H1 (cell line): ENCODE results near the gene ELMO3. TPM values are rescaled to one million over a fixed set of nuclear protein-coding genes. Genes with fewer than 3 reads are reported as not detected.
A peak's percentile ranks its signal among the peaks of the same experiment; 100 is the strongest.

Experiments used
- CTCF ChIA-PET: fragments of 300-600 bp; sonication (Branson Sonifier 250); formaldehyde crosslinking; loops from one replicate; lab custom pipeline; 2021; ENCODE audit not compliant: partially characterized antibody; lab: Charles Lee
- POLR2A ChIA-PET: fragments of 300-600 bp; sonication (Branson Sonifier 250); formaldehyde crosslinking; loops from one replicate; lab custom pipeline; 2021; ENCODE audit warnings: inconsistent platforms; ENCODE audit not compliant: partially characterized antibody; lab: Charles Lee
- DNase-seq, 2 experiments: peaks; one replicate each; pipeline versions ENCODE4 v3.0.0 to v3.0.0-alpha.2; 2010 to 2022; ENCODE audit warnings: low spot score in 2 of 2, low read depth in 1 of 2, mixed read lengths in 1 of 2
- FAIRE-seq: peaks from 2 replicates; lab custom pipeline; 2011; peaks lifted over from hg19 to GRCh38; lab: Jason Lieb, UNC
- H2AFZ ChIP-seq: 2 replicates; pipeline ENCODE4 v1.8.1; 2012; ENCODE audit warnings: low read length, inconsistent platforms
- H2AK5ac ChIP-seq: 2 replicates; pipeline ENCODE4 v1.6.1; 2013; ENCODE audit warnings: low read depth, low read length
- H2BK120ac ChIP-seq: replicated peaks from 2 replicates; pipeline ENCODE3; 2013; ENCODE audit warnings: low read depth, low read length, inconsistent platforms
- H2BK12ac ChIP-seq: 2 replicates; pipeline ENCODE4 v1.6.1; 2013; ENCODE audit warnings: low read depth, low read length
- H2BK15ac ChIP-seq: 2 replicates; pipeline ENCODE4 v1.6.1; 2013; ENCODE audit warnings: low read length
- H2BK20ac ChIP-seq: 2 replicates; pipeline ENCODE4 v1.6.1; 2013; ENCODE audit warnings: low read length
- H2BK5ac ChIP-seq: 2 replicates; pipeline ENCODE4 v1.6.1; 2013; ENCODE audit warnings: low read depth, low read length
- H3K14ac ChIP-seq: 2 replicates; pipeline ENCODE4 v1.6.1; 2013; ENCODE audit warnings: inconsistent platforms; ENCODE audit not compliant: insufficient read length
- H3K18ac ChIP-seq: 2 replicates; pipeline ENCODE4 v1.6.1; 2013; ENCODE audit warnings: low read length; ENCODE audit errors: extremely low read depth
- H3K23ac ChIP-seq: 2 replicates; pipeline ENCODE4 v1.6.1; 2013; ENCODE audit warnings: inconsistent platforms; ENCODE audit not compliant: insufficient read length
- H3K23me2 ChIP-seq: 2 replicates; pipeline ENCODE4 v1.6.1; 2013; ENCODE audit warnings: low read depth, low read length
- H3K27ac ChIP-seq: 2 replicates; pipeline ENCODE4 v1.6.1; 2011; ENCODE audit warnings: low read depth, low read length, inconsistent platforms
- H3K27me3 ChIP-seq, 4 experiments: replicated peaks in 1 of 4; 1 replicate in 1 of 4; 2 replicates in 3 of 4; pipeline versions ENCODE4 v1.6.1 to v1.8.1; 2011 to 2013; ENCODE audit warnings: low read length in 3 of 4, mild to moderate bottlenecking in 3 of 4, inconsistent platforms in 2 of 4, mixed read lengths in 2 of 4, moderate library complexity in 1 of 4; ENCODE audit not compliant: control insufficient read depth in 3 of 4, insufficient read depth in 3 of 4; ENCODE audit errors: extremely low read depth in 1 of 4
- H3K36me3 ChIP-seq, 4 experiments: 2 replicates each; pipeline versions ENCODE4 v1.6.1 to v1.8.1; 2011 to 2013; ENCODE audit warnings: mild to moderate bottlenecking in 4 of 4, low read length in 3 of 4, moderate library complexity in 2 of 4, control low read depth in 1 of 4, inconsistent platforms in 1 of 4; ENCODE audit not compliant: insufficient read depth in 4 of 4, control insufficient read depth in 2 of 4
- H3K4ac ChIP-seq: replicated peaks from 2 replicates; pipeline ENCODE3; 2013; ENCODE audit warnings: low read length, low read depth, mixed read lengths, inconsistent platforms; ENCODE audit not compliant: insufficient read length
- H3K4me1 ChIP-seq, 4 experiments: replicated peaks in 1 of 4; 1 replicate in 1 of 4; 2 replicates in 3 of 4; pipeline versions ENCODE4 v1.6.1 to v1.8.1; 2011 to 2013; ENCODE audit warnings: low read length in 3 of 4, inconsistent platforms in 2 of 4, mixed read lengths in 1 of 4; ENCODE audit not compliant: insufficient read depth in 4 of 4, control insufficient read depth in 3 of 4
- H3K4me2 ChIP-seq, 2 experiments: 2 replicates each; pipeline versions ENCODE4 v1.6.1 to v1.8.1; 2011 to 2013; ENCODE audit warnings: low read depth in 2 of 2, low read length in 2 of 2, control low read depth in 1 of 2, inconsistent platforms in 1 of 2, mild to moderate bottlenecking in 1 of 2; ENCODE audit not compliant: insufficient read depth in 1 of 2
- H3K4me3 ChIP-seq, 4 experiments: fragments of 200-600, 300-600 bp in 1 of 4; sonication (generic), shearing (Covaris generic), sonication (Bioruptor Twin) in 1 of 4; 2 replicates each; pipeline versions ENCODE4 v1.5.1 to v1.8.1; 2011 to 2016; ENCODE audit warnings: low read length in 4 of 4, low read depth in 3 of 4, control low read depth in 2 of 4, inconsistent platforms in 2 of 4, mild to moderate bottlenecking in 2 of 4, mixed read lengths in 1 of 4, moderate library complexity in 1 of 4; ENCODE audit not compliant: insufficient read depth in 2 of 4; ENCODE audit errors: extremely low read depth in 1 of 4
- H3K56ac ChIP-seq: replicated peaks from 2 replicates; pipeline ENCODE3; 2013; ENCODE audit warnings: low read depth, mild to moderate bottlenecking, mixed read lengths, low read length, inconsistent platforms; ENCODE audit not compliant: insufficient read length
- H3K79me1 ChIP-seq: 2 replicates; pipeline ENCODE4 v1.6.1; 2013; ENCODE audit warnings: low read depth, low read length, control low read depth
- H3K79me2 ChIP-seq, 2 experiments: 2 replicates each; pipeline versions ENCODE4 v1.6.1 to v1.8.1; 2012 to 2013; ENCODE audit warnings: low read length in 2 of 2, mild to moderate bottlenecking in 2 of 2, inconsistent platforms in 1 of 2; ENCODE audit not compliant: insufficient read depth in 2 of 2, control insufficient read depth in 1 of 2
- H3K9ac ChIP-seq, 4 experiments: replicated peaks in 1 of 4; 1 replicate in 1 of 4; 2 replicates in 3 of 4; pipeline versions ENCODE4 v1.6.1 to v1.8.1; 2011 to 2013; ENCODE audit warnings: low read depth in 3 of 4, low read length in 3 of 4, control low read depth in 2 of 4, mild to moderate bottlenecking in 2 of 4, moderate library complexity in 2 of 4, inconsistent platforms in 1 of 4; ENCODE audit errors: extremely low read depth in 1 of 4
- H3K9me3 ChIP-seq, 2 experiments: 2 replicates each; pipeline versions ENCODE4 v1.6.1 to v1.8.1; 2012 to 2013; ENCODE audit warnings: mild to moderate bottlenecking in 2 of 2, moderate library complexity in 2 of 2, control low read depth in 1 of 2, inconsistent platforms in 1 of 2, low read depth in 1 of 2, low read length in 1 of 2, mixed read lengths in 1 of 2; ENCODE audit not compliant: insufficient read depth in 2 of 2
- H4K20me1 ChIP-seq, 2 experiments: replicated peaks in 1 of 2; 2 replicates each; pipeline versions ENCODE3 to v1.8.1; 2011 to 2013; ENCODE audit warnings: inconsistent platforms in 2 of 2, low read length in 2 of 2, mild to moderate bottlenecking in 1 of 2; ENCODE audit not compliant: insufficient read depth in 2 of 2, control insufficient read depth in 1 of 2
- H4K5ac ChIP-seq: 2 replicates; pipeline ENCODE4 v1.6.1; 2013; ENCODE audit warnings: low read length, low read depth, mixed read lengths, inconsistent platforms; ENCODE audit not compliant: insufficient read length
- H4K8ac ChIP-seq: 2 replicates; pipeline ENCODE4 v1.8.0; 2013; ENCODE audit warnings: mild to moderate bottlenecking, moderate library complexity, low read length, inconsistent platforms; ENCODE audit not compliant: insufficient read depth; ENCODE audit errors: extremely low read depth
- H4K91ac ChIP-seq: replicated peaks from 2 replicates; pipeline ENCODE3; 2013; ENCODE audit warnings: low read length, mixed read lengths, inconsistent platforms; ENCODE audit not compliant: insufficient read length
- ASH2L ChIP-seq: fragments of 200-600, 300-600 bp; sonication (generic); IDR thresholded peaks from one replicate; pipeline ENCODE4 v1.7.1; 2017; ENCODE audit warnings: low read length
- CTBP2 ChIP-seq: IDR thresholded peaks from 2 replicates; pipeline ENCODE4 v1.7.0; 2011; ENCODE audit warnings: borderline replicate concordance, mild to moderate bottlenecking, moderate library complexity, mixed read lengths, low read length; ENCODE audit not compliant: insufficient read depth, insufficient read length
- HDAC2 ChIP-seq, 2 experiments: fragments of 300-600 bp in 1 of 2; sonication (generic) in 1 of 2; IDR thresholded peaks; 2 replicates each; pipeline ENCODE4 v1.6.1; 2011 to 2012; ENCODE audit warnings: low read depth in 2 of 2, low read length in 2 of 2, mild to moderate bottlenecking in 2 of 2, moderate library complexity in 2 of 2, borderline replicate concordance in 1 of 2, inconsistent platforms in 1 of 2
- RAD21 ChIP-seq, 2 experiments: IDR thresholded peaks in 1 of 2; conservative IDR thresholded peaks in 1 of 2; 2 replicates each; pipeline ENCODE4 v1.6.1; 2011; ENCODE audit warnings: low read depth in 2 of 2, low read length in 2 of 2, improper control_type of control experiment in 1 of 2, inconsistent platforms in 1 of 2, mild to moderate bottlenecking in 1 of 2, moderate library complexity in 1 of 2
- SIN3A ChIP-seq, 2 experiments: IDR thresholded peaks in 1 of 2; conservative IDR thresholded peaks in 1 of 2; 2 replicates each; pipeline ENCODE4 v1.6.1; 2011 to 2012; ENCODE audit warnings: low read length in 2 of 2, improper control_type of control experiment in 1 of 2, low read depth in 1 of 2, mild to moderate bottlenecking in 1 of 2
- SP4 ChIP-seq: IDR thresholded peaks from 2 replicates; pipeline ENCODE4 v1.6.1; 2012; ENCODE audit warnings: low read length, inconsistent platforms
- YY1 ChIP-seq: IDR thresholded peaks from 2 replicates; pipeline ENCODE4 v1.6.1; 2011; ENCODE audit warnings: low read depth, mild to moderate bottlenecking, low read length
- WGBS, 2 experiments: shearing (Covaris generic) in 1 of 2; methylation state at CpG; one replicate each; pipeline versions ENCODE4 v1.1.6 to v1.1.7; 2013 to 2015; ENCODE audit warnings: low lambda C conversion rate in 2 of 2, mixed read lengths in 2 of 2, inconsistent platforms in 1 of 2, low coverage in 1 of 2, missing lambda C conversion rate in 1 of 2; ENCODE audit not compliant: insufficient replicate concordance in 2 of 2, insufficient coverage in 1 of 2, insufficient read length in 1 of 2; ENCODE audit errors: extremely low coverage in 1 of 2, missing lambda C conversion rate in 1 of 2; 5-methylcytosine and 5-hydroxymethylcytosine counted together
- polyA plus RNA-seq, 7 experiments: library from polyadenylated mRNA; depleted of rRNA in 3 of 7; stranded (reverse) in 5 of 7; unstranded in 2 of 7; fragments of >200 nt in 5 of 7; fragments of 200-250 nt in 2 of 7; gene quantifications; 1 replicate in 5 of 7; 2 replicates in 1 of 7; 4 replicates in 1 of 7; pipeline versions ENCODE4 v1.2.1 to v1.2.3, GENCODE V29; 2011 to 2013; ENCODE audit warnings: missing spikeins in 2 of 7, mixed read lengths in 2 of 7
- total RNA-seq: library from RNA; stranded (reverse); fragmentation: NEBNext Ultra II Directional; extraction: Animal tissue kit (Norgen Biotek cat#: 25700); gene quantifications from 2 replicates; pipeline ENCODE4 v1.2.1, GENCODE V29; 2021
- TF ChIP-seq, protein P1 (sequence below), 3 experiments: IDR thresholded peaks; 1 replicate in 2 of 3; 2 replicates in 1 of 3; pipeline versions ENCODE4 v1.5.1 to v1.6.1; 2011; ENCODE audit warnings: low read length in 3 of 3, mild to moderate bottlenecking in 3 of 3, inconsistent platforms in 2 of 3, low read depth in 1 of 3, moderate library complexity in 1 of 3; ENCODE audit not compliant: insufficient read depth in 1 of 3; ENCODE audit errors: control extremely low read depth in 1 of 3

The ELMO3 gene
- total and polyA plus RNA-seq, 2 of the 8 experiments (the other 6 are each of a cell fraction or from before 2014, with no cell fraction given) = 9.6 to 10.9 TPM

DNA sequence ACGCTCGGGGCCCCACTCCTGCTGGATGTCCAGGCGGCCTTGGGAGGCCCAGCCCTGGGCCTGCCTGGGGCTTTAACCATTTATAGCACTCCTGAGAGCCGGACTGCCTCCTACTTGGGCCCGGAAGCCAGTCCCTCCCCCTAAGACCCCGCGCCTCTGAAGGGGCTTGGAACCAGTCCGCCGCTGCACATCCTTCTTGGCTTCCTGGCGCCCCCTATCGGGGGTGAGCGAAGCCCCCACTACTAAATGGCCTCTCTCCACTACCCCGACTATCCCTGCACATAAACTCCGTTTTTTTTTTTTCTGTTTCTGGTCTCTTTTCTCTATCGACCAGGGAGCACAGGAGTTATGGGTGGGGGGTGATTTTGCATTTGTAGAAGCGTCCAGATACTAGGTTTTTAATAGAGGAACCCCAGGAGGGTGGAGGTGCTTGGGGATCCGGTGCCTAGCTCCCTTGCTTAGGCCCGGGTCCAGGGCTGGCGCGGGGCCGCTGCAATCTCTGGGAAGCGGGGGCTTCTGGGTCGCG, 29.2 kb upstream of the ELMO3 start:
- WGBS, 2 experiments = 1% methylated on average over 24 of the region's 24 CpGs; no CpG with 5 or more reads in 1 of the 2 experiments
- Histone ChIP-seq H2BK15ac (peak overlapping the region; percentile 81; the same call in 1 of the 2 replicates), H3K4me3 (peak overlapping the region; percentile 17 to 65 (median 50)), H3K18ac (peak overlapping the region; percentile 68), H3K9ac (no peak overlapping the region), H3K14ac (no peak overlapping the region), H3K4ac (no peak overlapping the region), H3K79me1 (peaks cover 2% of the 10 kb centered on the region; the same call in 1 of the 2 replicates), H3K27me3 (peaks cover 77 to 97% (median 95%) of the 10 kb centered on the region in 4 experiments), H3K9me3 (no peaks in the 10 kb centered on the region), H2AFZ (no peak overlapping the region), H2BK12ac (0 out of 2 replicates have a peak overlapping the region, but pooled peaks have one; percentile 71), H2BK20ac (no peak overlapping the region), H3K23ac (no peak overlapping the region), H4K5ac (no peak overlapping the region), H3K79me2 (no peaks in the 10 kb centered on the region), H3K36me3 (peaks cover 0 to 1% (median 0%) of the 10 kb centered on the region in 4 experiments; a peak in 1 of 8 replicates), H2BK5ac (no peak overlapping the region), H4K8ac (peak overlapping the region; percentile 70; the same call in 1 of the 2 replicates), H4K91ac (no peak overlapping the region), H3K27ac (no peak overlapping the region), H3K23me2 (peaks cover 21% of the 10 kb centered on the region), H3K4me1 (peaks cover 0 to 43% (median 33%) of the 10 kb centered on the region in 4 experiments; a peak in 6 of 7 replicates), H3K56ac (peak overlapping the region; percentile 34), H4K20me1 (peaks cover 2 to 18% of the 10 kb centered on the region in 2 experiments), H2AK5ac (no peak overlapping the region), H2BK120ac (no peak overlapping the region), H3K4me2 (peak overlapping the region; percentile 79 to 89)
- ChIA-PET POLR2A (interaction anchor here (0.7 to 2.7 kb wide), 6 partner anchors 9 to 793 kb away, joined by 3 to 11 read pairs (median 4); partner anchors contain the start of genes FBXL8 and TRADD), CTCF (interaction anchor here (0.7 to 19.3 kb wide), 27 partner anchors 8 to 257 kb away, joined by 3 to 291 read pairs (median 4); partner anchors contain the start of genes B3GNT9, CES3, ELMO3 and EXOC3L1)
- DNase-seq (peak in 1 of 2 experiments; percentile 95), FAIRE-seq (no peak)
- TF ChIP-seq HDAC2 (IDR thresholded peaks at IDR 0.05; ENCODE audit: borderline replicate concordance in 1 of 2, low read depth in 2 of 2, low read length in 2 of 2) = 0 out of 4 replicates have a peak, but pooled peaks of 1 of the 2 experiments have one; percentile 40
- TF ChIP-seq YY1 = peak; percentile 58; the same call in 1 of the 2 replicates
- TF ChIP-seq ASH2L = no peak
- TF ChIP-seq SP4 = no peak
- TF ChIP-seq RAD21 (IDR thresholded peaks at IDR 0.05 in 1 of 2, conservative IDR thresholded peaks at IDR 0.05 in 1 of 2; ENCODE audit: low read depth in 2 of 2, low read length in 2 of 2) = peak; percentile 55
- TF ChIP-seq CTBP2 = peak; percentile 62
- TF ChIP-seq SIN3A (conservative IDR thresholded peaks at IDR 0.05 in 1 of 2, IDR thresholded peaks at IDR 0.05 in 1 of 2; ENCODE audit: low read depth in 1 of 2, low read length in 2 of 2) = 0 out of 4 replicates have a peak, but pooled peaks have one; percentile 32 to 54
- TF ChIP-seq, protein P1, sequence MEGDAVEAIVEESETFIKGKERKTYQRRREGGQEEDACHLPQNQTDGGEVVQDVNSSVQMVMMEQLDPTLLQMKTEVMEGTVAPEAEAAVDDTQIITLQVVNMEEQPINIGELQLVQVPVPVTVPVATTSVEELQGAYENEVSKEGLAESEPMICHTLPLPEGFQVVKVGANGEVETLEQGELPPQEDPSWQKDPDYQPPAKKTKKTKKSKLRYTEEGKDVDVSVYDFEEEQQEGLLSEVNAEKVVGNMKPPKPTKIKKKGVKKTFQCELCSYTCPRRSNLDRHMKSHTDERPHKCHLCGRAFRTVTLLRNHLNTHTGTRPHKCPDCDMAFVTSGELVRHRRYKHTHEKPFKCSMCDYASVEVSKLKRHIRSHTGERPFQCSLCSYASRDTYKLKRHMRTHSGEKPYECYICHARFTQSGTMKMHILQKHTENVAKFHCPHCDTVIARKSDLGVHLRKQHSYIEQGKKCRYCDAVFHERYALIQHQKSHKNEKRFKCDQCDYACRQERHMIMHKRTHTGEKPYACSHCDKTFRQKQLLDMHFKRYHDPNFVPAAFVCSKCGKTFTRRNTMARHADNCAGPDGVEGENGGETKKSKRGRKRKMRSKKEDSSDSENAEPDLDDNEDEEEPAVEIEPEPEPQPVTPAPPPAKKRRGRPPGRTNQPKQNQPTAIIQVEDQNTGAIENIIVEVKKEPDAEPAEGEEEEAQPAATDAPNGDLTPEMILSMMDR (IDR thresholded peaks at IDR 0.05; ENCODE audit: control extremely low read depth in 1 of 3, insufficient read depth in 1 of 3, low read depth in 1 of 3, low read length in 3 of 3) = peak; percentile 76 to 87 (median 85)
